Activated naive CD8-positive, alpha-beta T cell treated with anti-CD3 and anti-CD28 coated beads, Interleukin-2, amount 10 ng/mL, durations not matched to agents 7 days and 5 days (primary cell): ENCODE measurements around the gene POLRMT. TPM values are rescaled to one million over a fixed set of nuclear protein-coding genes. Genes with fewer than 3 reads are reported as not detected.
"Not testable (repeated sequence)": the region's sequence is repeated elsewhere in the genome, so short reads cannot be mapped to it uniquely, and the experiment has no call there.

ENCODE experiments used
- ATAC-seq: fragments of 150-1000 bp; cut with Tn5 transposase; one replicate; pipeline ENCODE4 v1.10.0; 2021; ENCODE audit warnings: low read depth, moderate library complexity
- POLR2A ChIA-PET: fragments of 350-600 bp; sonication (Branson Sonifier 250); formaldehyde crosslinking; loops from one replicate; lab custom pipeline; 2021; ENCODE audit warnings: antibody characterized with exemption; lab: Charles Lee
- DNase-seq: peaks from one replicate; pipeline ENCODE4 v3.0.0; 2021
- H3K27ac Mint-ChIP-seq: one replicate; pipeline ENCODE4 v1.8.0; 2022; ENCODE audit warnings: mild to moderate bottlenecking, mixed read lengths
- H3K27me3 Mint-ChIP-seq: one replicate; pipeline ENCODE4 v1.8.0; 2022; ENCODE audit warnings: mild to moderate bottlenecking, moderate library complexity, mixed read lengths
- H3K36me3 Mint-ChIP-seq: one replicate; pipeline ENCODE4 v1.8.0; 2021; ENCODE audit warnings: mild to moderate bottlenecking, mixed read lengths
- H3K4me1 Mint-ChIP-seq: one replicate; pipeline ENCODE4 v1.8.0; 2021; ENCODE audit warnings: mixed read lengths
- H3K4me3 Mint-ChIP-seq: one replicate; pipeline ENCODE4 v1.8.0; 2022; ENCODE audit warnings: mild to moderate bottlenecking, moderate library complexity, mixed read lengths
- H3K9me3 Mint-ChIP-seq: one replicate; pipeline ENCODE4 v1.8.0; 2021; ENCODE audit warnings: mixed read lengths
- total RNA-seq, 2 experiments: library from RNA; stranded (reverse); gene quantifications; one replicate each; pipeline ENCODE4 v1.2.3, GENCODE V29; 2021

The POLRMT gene
- total RNA-seq, 2 experiments from 2014 or later, result 63.2 to 65.1 TPM

DNA sequence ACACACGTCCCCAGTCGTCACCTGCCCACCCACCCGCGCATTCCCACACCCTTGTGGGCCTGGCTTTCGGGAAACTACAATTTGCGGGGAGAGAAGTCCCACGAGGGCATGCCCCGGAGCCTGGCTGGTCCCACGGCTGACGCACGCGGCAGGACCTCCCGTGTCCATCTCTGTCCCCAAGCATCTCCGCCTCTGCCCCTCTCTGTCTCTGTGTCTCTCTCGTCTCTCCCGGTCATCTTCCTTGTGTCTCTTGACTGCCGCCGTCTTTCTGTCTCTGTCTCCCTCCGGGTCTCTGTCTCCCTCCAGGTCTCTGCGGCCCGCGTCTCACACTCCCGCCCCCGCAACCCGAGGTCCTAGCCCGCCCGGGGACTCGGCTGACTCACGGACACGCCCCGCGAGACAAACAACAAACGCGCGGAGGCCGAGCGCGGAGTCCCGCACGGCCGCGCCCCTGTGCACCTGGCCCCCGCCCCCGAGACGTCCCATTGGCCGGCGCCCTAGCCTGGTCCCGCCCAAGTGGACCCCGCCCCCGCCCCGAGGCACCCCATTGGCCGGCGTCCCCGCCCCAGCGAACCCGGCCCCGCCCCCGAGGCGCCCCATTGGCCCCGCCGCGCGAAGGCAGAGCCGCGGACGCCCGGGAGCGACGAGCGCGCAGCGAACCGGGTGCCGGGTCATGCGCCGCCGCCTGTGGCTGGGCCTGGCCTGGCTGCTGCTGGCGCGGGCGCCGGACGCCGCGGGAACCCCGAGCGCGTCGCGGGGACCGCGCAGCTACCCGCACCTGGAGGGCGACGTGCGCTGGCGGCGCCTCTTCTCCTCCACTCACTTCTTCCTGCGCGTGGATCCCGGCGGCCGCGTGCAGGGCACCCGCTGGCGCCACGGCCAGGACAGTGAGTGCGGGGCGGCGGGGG is 6.2 kb upstream of the POLRMT start, which contains the start of gene FGF22:
TSS of gene FGF22 (plus strand) at position 627 of the 908 bp plus-strand sequence. CDS start at position 674, 47 bp downstream.
- peak within 1 kb of the TSS; percentile 61 for H3K27ac Mint-ChIP-seq
- POLR2A ChIA-PET, result no interaction called here
- peak; percentile 95 for DNase-seq
- H3K36me3 Mint-ChIP-seq, result no peaks in the 10 kb centered on the region
- H3K9me3 Mint-ChIP-seq, result no peaks in the 10 kb centered on the region
- ATAC-seq, result peak; percentile 90
- peaks cover 5% of the 10 kb centered on the region for H3K4me1 Mint-ChIP-seq
- peak within 1 kb of the TSS; percentile 88 for H3K4me3 Mint-ChIP-seq
- peaks cover 2% of the 10 kb centered on the region for H3K27me3 Mint-ChIP-seq

DNA sequence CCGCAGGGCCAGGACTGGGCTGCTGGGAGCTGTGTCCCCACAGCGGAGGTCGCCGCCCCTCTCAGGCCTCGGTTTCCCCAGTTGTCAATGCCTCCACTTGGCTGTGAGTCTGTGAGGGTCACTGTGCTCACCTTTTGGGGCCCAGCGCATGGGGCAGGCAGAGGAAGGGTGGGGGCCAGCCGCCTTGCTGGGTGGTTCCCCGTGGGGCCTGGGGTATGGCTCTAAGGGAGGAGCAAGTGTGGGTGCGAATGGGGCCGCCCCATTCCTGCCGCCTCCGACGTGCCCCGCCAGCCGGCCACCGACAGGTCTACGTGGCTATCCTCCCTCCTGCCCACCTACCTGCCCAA is 5.5 kb upstream of the POLRMT start:
- no peaks in the 10 kb centered on the region for H3K36me3 Mint-ChIP-seq
- peaks cover 6% of the 10 kb centered on the region for H3K4me1 Mint-ChIP-seq
- no peaks in the 10 kb centered on the region for H3K9me3 Mint-ChIP-seq
- peaks cover 2% of the 10 kb centered on the region for H3K27me3 Mint-ChIP-seq
- ATAC-seq, result no peak
- POLR2A ChIA-PET, result no interaction called here
- H3K27ac Mint-ChIP-seq, result no peak overlapping the region
- no peak for DNase-seq
- H3K4me3 Mint-ChIP-seq, result peak overlapping the region; percentile 88

GRCh38 chr19:634975-635652 is 1.8 kb upstream of the POLRMT start:
- no peak overlapping the region for H3K27ac Mint-ChIP-seq
- peaks cover 2% of the 10 kb centered on the region for H3K36me3 Mint-ChIP-seq
- ATAC-seq (no peak), DNase-seq (no peak)
- peaks cover 2% of the 10 kb centered on the region for H3K27me3 Mint-ChIP-seq
- H3K4me3 Mint-ChIP-seq, result no peak overlapping the region
- POLR2A ChIA-PET, result interaction anchor here (1.0 to 1.1 kb wide), 2 partner anchors 21 to 634 kb away, joined by 3 read pairs; partner anchors contain the start of gene CIRBP
- peaks cover 10% of the 10 kb centered on the region for H3K4me1 Mint-ChIP-seq
- H3K9me3 Mint-ChIP-seq, result no peaks in the 10 kb centered on the region

DNA sequence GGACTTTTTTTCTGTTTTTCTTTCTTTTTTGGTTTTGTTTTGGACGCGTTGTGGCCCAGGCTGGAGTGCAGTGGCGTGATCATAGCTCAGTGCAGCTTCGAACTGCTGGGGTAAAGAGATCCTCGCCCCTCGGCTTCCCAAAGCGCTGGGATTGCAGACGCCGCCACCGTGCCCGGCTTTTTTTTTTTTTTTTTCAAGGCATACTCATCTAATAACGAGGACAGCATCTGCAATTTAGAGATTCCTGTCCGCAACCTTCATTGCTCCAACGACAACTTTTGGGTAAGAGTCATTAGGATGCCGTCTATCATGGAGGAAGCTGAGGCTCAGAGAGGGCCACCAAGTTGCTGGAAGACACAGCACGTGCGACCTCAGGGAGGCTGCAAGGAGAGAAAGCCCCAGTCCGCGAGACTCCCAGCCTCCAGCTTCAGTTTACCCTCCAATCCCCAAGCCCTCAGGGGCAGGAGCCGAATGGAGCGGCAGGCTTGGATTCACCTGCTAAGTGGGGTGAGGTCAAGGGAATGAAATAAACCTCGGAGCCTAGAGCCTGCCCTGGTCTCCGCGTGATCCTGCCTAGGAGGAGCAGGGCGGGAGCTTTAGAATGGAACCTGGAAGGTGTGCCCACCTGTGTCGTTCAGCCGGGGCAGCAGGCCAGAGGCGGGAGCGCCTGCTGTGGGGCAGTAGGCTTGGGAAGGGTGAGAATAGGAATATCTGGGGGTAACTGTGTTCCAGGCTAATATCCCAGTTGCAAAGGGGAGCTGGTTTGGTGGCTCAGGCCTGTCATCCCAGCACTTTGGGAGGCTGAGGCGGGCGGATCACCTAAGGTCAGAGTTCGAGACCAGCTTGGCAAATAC is 676 bp upstream of the POLRMT start:
- ATAC-seq, result peak; percentile 1

DNA sequence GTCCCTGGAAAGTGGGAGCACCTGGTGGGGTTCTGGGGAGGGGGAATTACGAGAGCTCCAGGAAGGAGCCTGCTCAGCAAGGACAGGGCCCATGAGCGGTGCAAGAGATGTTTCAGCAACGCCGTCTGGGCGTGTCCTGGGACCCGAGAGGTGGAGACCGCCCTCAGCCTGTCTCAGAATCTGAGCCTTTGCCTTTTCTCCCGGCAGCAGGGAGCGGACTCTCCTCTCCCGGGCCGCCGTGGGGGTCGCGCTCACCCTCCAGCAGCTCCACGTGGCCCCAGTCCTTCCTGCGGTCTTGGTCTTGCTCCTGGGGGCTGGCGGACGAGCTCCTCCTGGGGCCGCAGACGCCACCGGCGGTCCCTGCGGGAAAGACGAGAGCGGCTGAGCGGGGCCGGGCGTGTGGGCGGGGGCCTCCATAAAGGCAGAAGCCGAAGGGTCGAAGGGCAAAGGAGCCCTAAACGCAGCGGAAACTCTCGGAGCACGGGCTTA is 714 bp downstream of the POLRMT start:
- POLR2A ChIA-PET, result interaction anchor here (0.8 to 1.4 kb wide), 4 partner anchors 27 to 100 kb away, joined by 3 to 4 read pairs (median 3); no protein-coding TSS in a partner anchor
- H3K36me3 Mint-ChIP-seq, result peaks cover 6% of the 10 kb centered on the region
- H3K27me3 Mint-ChIP-seq, result no peaks in the 10 kb centered on the region
- H3K9me3 Mint-ChIP-seq, result no peaks in the 10 kb centered on the region
- peak overlapping the region; percentile 87 for H3K4me3 Mint-ChIP-seq
- DNase-seq (no peak), ATAC-seq (peak; percentile 24)
- peak overlapping the region; percentile 94 for H3K27ac Mint-ChIP-seq
- H3K4me1 Mint-ChIP-seq, result peaks cover 9% of the 10 kb centered on the region

More for the DNA sequence above, 676 bp upstream of the POLRMT start:
- no peaks in the 10 kb centered on the region for H3K27me3 Mint-ChIP-seq
- H3K27ac Mint-ChIP-seq, result peak overlapping the region; percentile 77
- H3K4me3 Mint-ChIP-seq, result peak overlapping the region; percentile 87
- peaks cover 7% of the 10 kb centered on the region for H3K4me1 Mint-ChIP-seq
- POLR2A ChIA-PET, result interaction anchor here (0.7 to 1.4 kb wide), 14 partner anchors 11 to 635 kb away, joined by 3 to 15 read pairs (median 3); partner anchors contain the start of genes CDC34, CIRBP and RNF126
- peaks cover 3% of the 10 kb centered on the region for H3K36me3 Mint-ChIP-seq
- DNase-seq, result no peak
- H3K9me3 Mint-ChIP-seq, result no peaks in the 10 kb centered on the region

DNA sequence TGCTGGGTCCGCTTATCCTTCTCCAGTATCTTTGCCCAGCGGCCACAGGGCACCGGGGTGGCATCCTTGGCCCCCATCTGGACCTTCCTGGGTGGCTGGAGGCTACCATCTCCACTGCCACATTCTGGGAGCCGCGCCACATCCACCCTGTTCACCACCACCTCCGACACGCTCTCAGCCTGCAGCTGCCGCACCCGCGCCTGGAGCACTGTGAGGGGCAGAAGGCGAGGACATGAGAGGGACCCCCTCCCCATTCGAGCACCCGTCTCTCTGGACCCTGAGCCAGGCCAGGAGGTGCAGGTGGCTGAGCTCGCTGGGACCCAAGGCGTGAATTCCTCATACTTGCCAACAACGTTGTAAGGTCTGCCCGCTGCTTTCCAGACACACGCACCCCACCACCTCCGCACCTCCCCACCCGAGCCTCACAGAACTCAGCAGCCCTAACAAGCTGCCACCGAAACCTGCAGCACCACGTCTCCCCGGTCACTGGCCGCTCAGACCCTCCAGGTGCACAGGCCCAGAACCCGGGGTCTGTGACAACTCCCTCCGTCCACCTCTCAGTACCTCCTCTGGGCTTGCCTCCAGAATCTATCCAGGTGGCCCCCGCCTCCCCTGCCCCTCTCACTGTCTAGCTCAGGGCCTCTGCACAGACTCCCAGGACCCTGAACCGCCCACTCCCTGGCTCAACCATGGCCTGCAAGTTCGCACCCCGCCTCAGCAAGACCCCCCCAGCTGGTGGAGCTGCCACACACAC is 3.2 kb downstream of the POLRMT start:
- Mint-ChIP-seq H3K4me1 (peaks cover 11% of the 10 kb centered on the region), H3K27ac (no peak overlapping the region), H3K36me3 (peaks cover 9% of the 10 kb centered on the region), H3K4me3 (no peak overlapping the region), H3K27me3 (no peaks in the 10 kb centered on the region), H3K9me3 (no peaks in the 10 kb centered on the region)
- DNase-seq (no peak), ATAC-seq (no peak)
- POLR2A ChIA-PET, result no interaction called here

DNA sequence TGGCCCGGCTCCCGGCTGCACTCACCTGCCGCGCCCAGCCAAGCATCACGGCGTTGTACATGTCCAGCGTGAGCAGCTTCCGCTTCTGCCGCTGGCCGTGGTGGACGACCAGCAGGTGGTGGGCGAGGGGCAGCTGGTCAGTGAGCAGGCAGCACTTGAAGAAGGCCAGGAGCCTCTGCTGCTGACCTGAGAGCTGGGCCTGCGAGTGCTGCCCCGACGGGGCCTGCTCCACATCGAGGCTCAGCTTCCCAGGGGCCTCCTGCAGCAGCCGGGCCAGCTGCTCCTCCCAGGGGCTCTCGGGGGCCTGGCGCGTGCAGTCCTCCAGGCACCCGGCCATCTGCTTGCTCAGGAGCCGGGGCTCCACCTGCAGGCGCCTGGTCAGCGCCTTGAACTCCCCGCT is 3.8 kb downstream of the POLRMT start:
- ATAC-seq, H3K9me3 Mint-ChIP-seq, H3K36me3 Mint-ChIP-seq, POLR2A ChIA-PET, H3K27me3 Mint-ChIP-seq, H3K4me3 Mint-ChIP-seq, DNase-seq, H3K27ac Mint-ChIP-seq: not testable (repeated sequence)
- peaks cover 11% of the 10 kb centered on the region for H3K4me1 Mint-ChIP-seq

DNA sequence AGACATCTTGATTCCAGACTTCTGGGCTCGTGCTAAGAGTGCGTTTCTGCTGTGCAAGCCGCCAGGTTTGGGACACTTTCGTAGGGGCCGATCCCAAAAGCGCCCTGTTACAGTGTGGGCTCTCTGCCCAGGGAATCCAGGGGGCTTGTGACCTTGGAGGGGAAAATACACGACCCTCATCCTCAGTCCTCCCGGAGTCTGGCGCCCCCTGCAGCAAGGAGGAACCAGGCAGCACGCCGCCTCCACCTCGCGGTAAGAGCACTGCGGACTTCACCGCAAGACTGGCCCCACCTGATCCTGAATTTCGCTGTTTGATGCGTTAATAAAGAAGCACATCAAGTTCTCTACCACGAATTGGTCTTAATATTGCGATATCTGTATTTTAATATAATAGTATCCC is 5.2 kb downstream of the POLRMT start:
- H3K27ac Mint-ChIP-seq, result no peak overlapping the region
- no peak overlapping the region for H3K4me3 Mint-ChIP-seq
- POLR2A ChIA-PET, result no interaction called here
- ATAC-seq (no peak), DNase-seq (no peak)
- no peaks in the 10 kb centered on the region for H3K27me3 Mint-ChIP-seq
- no peaks in the 10 kb centered on the region for H3K9me3 Mint-ChIP-seq
- H3K36me3 Mint-ChIP-seq, result peaks cover 9% of the 10 kb centered on the region
- peaks cover 6% of the 10 kb centered on the region for H3K4me1 Mint-ChIP-seq

DNA sequence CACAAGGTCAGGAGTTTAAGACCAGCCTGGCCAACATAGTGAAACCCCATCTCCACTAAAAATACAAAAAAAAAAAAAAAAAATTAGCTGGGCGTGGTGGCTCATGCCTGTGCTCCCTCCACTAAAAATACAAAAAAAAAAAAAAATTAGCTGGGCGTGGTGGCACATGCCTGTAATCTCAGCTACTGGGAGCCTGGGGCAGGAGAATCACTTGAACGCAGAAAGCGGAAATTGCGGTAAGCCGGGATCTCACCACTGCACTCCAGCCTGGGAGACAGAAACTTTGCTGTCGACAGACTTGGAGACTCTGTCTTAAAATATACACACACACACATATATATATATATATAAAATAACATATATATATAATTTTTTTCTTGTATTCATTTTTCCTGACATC is 6.8 kb downstream of the POLRMT start:
- not testable (repeated sequence) for H3K27me3 Mint-ChIP-seq, DNase-seq, H3K4me1 Mint-ChIP-seq, H3K27ac Mint-ChIP-seq, H3K9me3 Mint-ChIP-seq, H3K36me3 Mint-ChIP-seq, ATAC-seq, H3K4me3 Mint-ChIP-seq
- POLR2A ChIA-PET, result interaction anchor here (0.6 kb wide), 2 partner anchors 39 to 1729 kb away, joined by 3 to 4 read pairs; no protein-coding TSS in a partner anchor

GRCh38 chr19:625257-625656 is 8.1 kb downstream of the POLRMT start:
- no peak overlapping the region for H3K4me3 Mint-ChIP-seq
- no peak for ATAC-seq
- H3K9me3 Mint-ChIP-seq, result no peaks in the 10 kb centered on the region
- no peak overlapping the region for H3K27ac Mint-ChIP-seq
- H3K27me3 Mint-ChIP-seq, result no peaks in the 10 kb centered on the region
- POLR2A ChIA-PET, result no interaction called here
- H3K36me3 Mint-ChIP-seq, result peaks cover 9% of the 10 kb centered on the region
- DNase-seq, result no peak
- H3K4me1 Mint-ChIP-seq, result peaks cover 6% of the 10 kb centered on the region

- no peak overlapping the region for H3K27ac Mint-ChIP-seq
- peaks cover 6% of the 10 kb centered on the region for H3K4me1 Mint-ChIP-seq
- ATAC-seq (no peak), DNase-seq (no peak)
- H3K27me3 Mint-ChIP-seq, result no peaks in the 10 kb centered on the region
- POLR2A ChIA-PET, result no interaction called here
- H3K4me3 Mint-ChIP-seq, result no peak overlapping the region
- peaks cover 9% of the 10 kb centered on the region for H3K36me3 Mint-ChIP-seq
- no peaks in the 10 kb centered on the region for H3K9me3 Mint-ChIP-seq
Observed at GRCh38 chr19:624433-625109, 8.8 kb downstream of the POLRMT start.

DNA sequence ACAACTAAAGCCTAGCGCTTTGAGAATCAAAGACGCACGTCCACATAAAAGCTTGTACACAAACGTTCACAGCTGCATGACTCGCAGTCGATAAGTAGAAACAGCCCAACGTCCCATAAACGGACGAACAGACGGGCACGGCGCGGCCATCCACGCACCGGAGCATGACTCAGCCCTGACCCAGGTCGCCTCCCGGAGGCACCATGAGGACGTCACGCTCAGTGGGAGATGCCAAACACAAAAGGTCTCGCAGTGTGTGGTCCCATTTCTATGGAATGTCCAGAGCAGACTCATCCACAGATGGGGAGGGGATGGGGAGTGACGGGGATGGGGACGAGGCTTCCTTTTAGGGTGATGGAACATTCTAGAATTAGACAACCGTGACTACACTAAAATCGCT is 9.4 kb downstream of the POLRMT start:
- Mint-ChIP-seq H3K9me3 (no peaks in the 10 kb centered on the region), H3K36me3 (peaks cover 8% of the 10 kb centered on the region), H3K4me3 (no peak overlapping the region), H3K4me1 (peaks cover 4% of the 10 kb centered on the region), H3K27me3 (no peaks in the 10 kb centered on the region), H3K27ac (no peak overlapping the region)
- ATAC-seq (no peak), DNase-seq (no peak)
- POLR2A ChIA-PET, result no interaction called here
